Stomach smooth muscle (tissue), 2 donors: ENCODE data around the gene SLC9A9.

Source experiments
- H3K27ac ChIP-seq: one replicate; pipeline ENCODE4 v1.7.0; 2013; ENCODE audit warnings: mild to moderate bottlenecking, low read length, inconsistent platforms
- H3K27me3 ChIP-seq, 2 donors: one replicate each; pipeline ENCODE4 v1.7.0; 2013; ENCODE audit warnings: low read length in 2 of 2; ENCODE audit not compliant: insufficient read depth in 2 of 2, control insufficient read depth in 1 of 2
- H3K36me3 ChIP-seq, 2 donors: one replicate each; pipeline ENCODE4 v1.7.0; 2013; ENCODE audit warnings: low read length in 2 of 2; ENCODE audit not compliant: control insufficient read depth in 2 of 2, insufficient read depth in 2 of 2
- H3K4me1 ChIP-seq: one replicate; pipeline ENCODE4 v1.7.0; 2013; ENCODE audit warnings: low read length; ENCODE audit not compliant: control insufficient read depth, insufficient read depth
- H3K4me3 ChIP-seq, 2 donors: one replicate each; pipeline ENCODE4 v1.7.0; 2013; ENCODE audit warnings: low read length in 2 of 2
- H3K9ac ChIP-seq, 2 donors: one replicate each; pipeline ENCODE4 v1.7.0; 2013; ENCODE audit warnings: low read length in 2 of 2, mild to moderate bottlenecking in 1 of 2
- H3K9me3 ChIP-seq, 2 donors: one replicate each; pipeline ENCODE4 v1.7.0; 2013; ENCODE audit warnings: low read length in 2 of 2; ENCODE audit not compliant: control insufficient read depth in 2 of 2
- donor health status: healthy.
- donor health status: Pancreatic carcinoma.

Gene SLC9A9

DNA sequence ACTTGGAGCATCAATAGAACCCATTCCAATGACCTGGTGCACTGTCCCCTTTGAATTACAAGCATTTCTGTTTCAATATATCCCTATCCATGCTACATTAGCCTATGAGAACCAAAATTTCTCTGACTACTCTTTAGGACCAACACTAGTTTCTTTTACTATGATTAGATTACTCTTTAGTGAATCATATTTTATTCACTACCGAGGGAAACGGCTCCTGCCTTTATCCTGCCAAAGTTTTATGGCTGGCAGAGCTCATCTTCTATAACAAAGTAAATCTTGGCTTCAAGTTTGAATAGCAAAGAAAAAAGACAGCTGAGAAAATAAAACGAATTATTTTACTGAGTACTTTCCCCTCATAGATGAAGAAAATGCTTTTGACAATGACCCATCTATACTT lies 120.9 kb downstream of the SLC9A9 start:
- H3K27me3 ChIP-seq: no peaks in the 10 kb centered on the region
- H3K36me3 ChIP-seq: no peaks in the 10 kb centered on the region
- H3K9ac ChIP-seq: no peak overlapping the region
- no peaks in the 10 kb centered on the region for H3K4me1 ChIP-seq
- no peak overlapping the region for H3K27ac ChIP-seq
- no peak overlapping the region for H3K4me3 ChIP-seq
- no peaks in the 10 kb centered on the region for H3K9me3 ChIP-seq

- Histone ChIP-seq H3K9ac (no peak overlapping the region), H3K4me3 (no peak overlapping the region), H3K9me3 (no peaks in the 10 kb centered on the region), H3K27me3 (no peaks in the 10 kb centered on the region), H3K27ac (no peak overlapping the region), H3K36me3 (no peaks in the 10 kb centered on the region), H3K4me1 (no peaks in the 10 kb centered on the region)
Observed at GRCh38 chr3:143726727-143727126, 121.5 kb downstream of the SLC9A9 start.

GRCh38 chr3:143720381-143720780 lies 127.9 kb downstream of the SLC9A9 start:
- no peaks in the 10 kb centered on the region for H3K9me3 ChIP-seq
- H3K9ac ChIP-seq: no peak overlapping the region
- H3K27me3 ChIP-seq: no peaks in the 10 kb centered on the region
- H3K4me1 ChIP-seq: no peaks in the 10 kb centered on the region
- no peak overlapping the region for H3K4me3 ChIP-seq
- H3K27ac ChIP-seq: no peak overlapping the region
- no peaks in the 10 kb centered on the region for H3K36me3 ChIP-seq

- Histone ChIP-seq H3K9ac (no peak overlapping the region), H3K27me3 (no peaks in the 10 kb centered on the region), H3K4me3 (no peak overlapping the region), H3K9me3 (no peaks in the 10 kb centered on the region), H3K27ac (no peak overlapping the region), H3K4me1 (no peaks in the 10 kb centered on the region), H3K36me3 (no peaks in the 10 kb centered on the region)
Observed at GRCh38 chr3:143718463-143718862, 129.8 kb downstream of the SLC9A9 start.

GRCh38 chr3:143716731-143717130 lies 131.5 kb downstream of the SLC9A9 start:
- H3K36me3 ChIP-seq: no peaks in the 10 kb centered on the region
- no peaks in the 10 kb centered on the region for H3K27me3 ChIP-seq
- H3K9ac ChIP-seq: no peak overlapping the region
- H3K4me3 ChIP-seq: no peak overlapping the region
- no peaks in the 10 kb centered on the region for H3K9me3 ChIP-seq
- H3K4me1 ChIP-seq: no peaks in the 10 kb centered on the region
- no peak overlapping the region for H3K27ac ChIP-seq

DNA sequence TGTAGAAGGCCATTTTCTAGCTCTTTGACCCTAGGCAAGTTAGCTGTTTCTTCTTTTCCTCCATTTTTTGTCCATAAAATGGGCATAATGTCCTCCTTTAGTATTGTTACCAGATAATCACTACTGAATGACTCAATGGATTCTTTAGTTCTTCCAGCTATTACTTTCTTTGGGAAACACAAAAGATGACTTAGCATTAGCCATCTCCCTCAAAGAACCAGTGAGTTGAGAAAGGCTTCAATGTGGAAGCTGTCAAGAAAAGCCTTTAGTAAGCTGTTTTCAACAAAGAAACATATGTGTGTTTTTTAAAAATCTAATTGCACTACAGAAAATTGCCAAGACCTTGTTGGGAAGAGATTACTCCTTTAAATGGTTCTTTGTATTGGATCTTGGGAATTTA lies 135.7 kb downstream of the SLC9A9 start:
- Histone ChIP-seq H3K27ac (no peak overlapping the region), H3K4me3 (no peak overlapping the region), H3K27me3 (no peaks in the 10 kb centered on the region), H3K4me1 (no peaks in the 10 kb centered on the region), H3K9me3 (no peaks in the 10 kb centered on the region), H3K9ac (no peak overlapping the region), H3K36me3 (no peaks in the 10 kb centered on the region)

GRCh38 chr3:143707848-143708247 lies 140.4 kb downstream of the SLC9A9 start:
- H3K27ac ChIP-seq: no peak overlapping the region
- H3K9me3 ChIP-seq: no peaks in the 10 kb centered on the region
- H3K36me3 ChIP-seq: no peaks in the 10 kb centered on the region
- no peaks in the 10 kb centered on the region for H3K4me1 ChIP-seq
- H3K9ac ChIP-seq: no peak overlapping the region
- H3K27me3 ChIP-seq: no peaks in the 10 kb centered on the region
- no peak overlapping the region for H3K4me3 ChIP-seq

GRCh38 chr3:143700431-143700975 lies 147.8 kb downstream of the SLC9A9 start:
- Histone ChIP-seq H3K4me1 (no peaks in the 10 kb centered on the region), H3K9ac (no peak overlapping the region), H3K4me3 (no peak overlapping the region), H3K27ac (no peak overlapping the region), H3K27me3 (no peaks in the 10 kb centered on the region), H3K9me3 (no peaks in the 10 kb centered on the region), H3K36me3 (no peaks in the 10 kb centered on the region)

DNA sequence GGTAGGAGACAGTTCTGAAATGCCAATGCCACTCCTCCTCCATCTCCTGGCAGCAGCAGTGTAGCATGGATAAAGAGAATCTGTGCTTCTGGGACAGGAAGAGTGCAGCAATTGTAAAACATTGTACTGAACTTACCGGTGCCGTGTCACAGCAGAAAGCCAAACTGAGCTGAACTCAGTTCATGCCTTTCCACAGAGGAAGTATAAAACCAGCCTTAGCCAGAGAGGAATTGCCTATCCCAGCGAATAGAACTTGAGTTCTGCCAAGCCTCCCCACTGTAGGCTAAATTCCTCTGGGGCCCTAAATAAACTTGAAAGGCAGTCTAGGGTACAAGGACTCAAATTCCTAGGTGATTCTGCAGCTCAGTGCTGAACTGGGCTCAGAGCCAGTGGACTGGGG lies 148.8 kb downstream of the SLC9A9 start:
- no peak overlapping the region for H3K4me3 ChIP-seq
- no peak overlapping the region for H3K27ac ChIP-seq
- H3K27me3 ChIP-seq: no peaks in the 10 kb centered on the region
- no peaks in the 10 kb centered on the region for H3K36me3 ChIP-seq
- no peaks in the 10 kb centered on the region for H3K9me3 ChIP-seq
- H3K9ac ChIP-seq: no peak overlapping the region
- no peaks in the 10 kb centered on the region for H3K4me1 ChIP-seq

DNA sequence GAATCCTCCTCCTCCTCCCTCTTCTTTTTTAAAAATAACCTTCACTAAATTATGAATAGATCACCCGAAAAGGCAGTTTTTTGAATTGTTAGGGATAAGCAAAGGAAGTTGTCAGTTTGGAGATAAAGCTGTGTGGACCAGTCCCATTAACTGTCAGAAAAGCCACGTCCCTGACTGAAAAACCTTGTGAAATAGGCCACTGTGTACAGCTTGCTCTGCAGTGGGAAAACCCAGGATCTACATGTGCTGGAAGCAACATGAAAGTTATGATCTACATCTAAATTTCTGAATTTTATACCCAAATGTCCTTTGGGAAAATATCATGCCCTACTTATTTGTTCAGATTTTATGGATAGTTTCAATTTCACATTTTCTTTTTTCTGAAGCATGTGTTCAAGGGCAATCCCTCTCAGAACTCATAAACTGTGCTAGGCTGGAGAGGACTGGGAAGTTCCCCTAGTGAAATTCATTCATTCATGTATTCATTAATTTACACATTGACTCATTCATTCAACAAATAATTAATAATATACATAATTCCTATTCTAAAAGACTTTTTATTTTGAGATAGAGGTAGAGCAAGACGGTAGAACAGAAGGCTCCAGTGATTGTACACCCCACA lies 149.5 kb downstream of the SLC9A9 start:
- H3K9me3 ChIP-seq: no peaks in the 10 kb centered on the region
- H3K9ac ChIP-seq: no peak overlapping the region
- no peaks in the 10 kb centered on the region for H3K27me3 ChIP-seq
- no peaks in the 10 kb centered on the region for H3K36me3 ChIP-seq
- no peaks in the 10 kb centered on the region for H3K4me1 ChIP-seq
- H3K27ac ChIP-seq: no peak overlapping the region
- no peak overlapping the region for H3K4me3 ChIP-seq

GRCh38 chr3:143697975-143698374 lies 150.3 kb downstream of the SLC9A9 start:
- no peak overlapping the region for H3K4me3 ChIP-seq
- no peaks in the 10 kb centered on the region for H3K36me3 ChIP-seq
- no peaks in the 10 kb centered on the region for H3K27me3 ChIP-seq
- no peaks in the 10 kb centered on the region for H3K9me3 ChIP-seq
- no peaks in the 10 kb centered on the region for H3K4me1 ChIP-seq
- no peak overlapping the region for H3K9ac ChIP-seq
- H3K27ac ChIP-seq: no peak overlapping the region
